ENCODE results near the gene ERBB2.
"Not testable (repeated sequence)": the region's sequence is repeated elsewhere in the genome, so short reads cannot be mapped to it uniquely, and the experiment has no call there.

ERBB2 gene

GRCh38 chr17:39716879-39717536 is 17.1 kb downstream of the ERBB2 start:
- no peak for DNase-seq (ENCODE audit: low spot score)

GRCh38 chr17:39717660-39718059 is 17.8 kb downstream of the ERBB2 start:
- TF ChIP-seq CTCF (IDR thresholded peaks at IDR 0.05; ENCODE audit: extremely low read depth, missing control alignments) = no peak
- no peak for DNase-seq (ENCODE audit: low spot score)

More at GRCh38 chr17:39716879-39717536, 17.1 kb downstream of the ERBB2 start:
- TF ChIP-seq CTCF (IDR thresholded peaks at IDR 0.05; ENCODE audit: extremely low read depth, missing control alignments) = no peak

DNA sequence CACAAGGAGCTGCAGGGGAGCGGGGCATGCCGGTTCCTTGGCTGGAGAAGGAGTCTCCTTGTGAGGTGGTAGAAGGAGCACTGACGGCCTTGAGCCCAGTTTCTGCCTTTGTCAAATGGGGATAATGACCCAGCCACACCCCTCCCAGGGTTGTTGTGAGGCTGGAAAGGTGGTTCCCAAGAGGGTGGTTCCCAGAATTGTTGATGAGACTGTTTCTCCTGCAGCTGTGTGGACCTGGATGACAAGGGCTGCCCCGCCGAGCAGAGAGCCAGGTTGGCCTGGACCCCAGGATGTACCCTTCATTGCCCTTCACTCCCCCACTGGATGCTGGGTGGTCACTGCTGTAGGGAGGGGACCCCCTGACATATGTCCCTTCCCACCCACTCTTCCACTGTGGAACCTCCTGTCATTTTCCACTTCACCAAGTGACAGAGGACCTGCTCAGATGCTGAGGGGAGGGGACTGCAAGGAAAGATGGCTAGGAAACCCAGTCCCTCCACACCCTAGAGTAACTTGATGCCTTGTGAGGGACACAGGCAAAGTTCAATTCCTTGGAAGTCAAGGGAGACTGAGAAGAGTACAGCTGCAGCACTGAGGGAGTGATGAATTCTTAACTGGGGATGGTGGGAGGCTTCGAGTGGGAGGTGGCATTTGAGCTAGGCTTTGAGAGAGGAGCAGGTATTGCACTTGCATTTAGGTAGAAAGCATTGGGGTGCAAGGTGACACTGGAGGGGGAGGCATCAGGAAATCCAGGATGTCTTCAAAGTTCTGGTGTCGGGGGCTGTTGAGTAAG is 19.9 kb downstream of the ERBB2 start:
- no peak for TF ChIP-seq CTCF (IDR thresholded peaks at IDR 0.05; ENCODE audit: extremely low read depth, missing control alignments)
- no peak for DNase-seq (ENCODE audit: low spot score)

DNA sequence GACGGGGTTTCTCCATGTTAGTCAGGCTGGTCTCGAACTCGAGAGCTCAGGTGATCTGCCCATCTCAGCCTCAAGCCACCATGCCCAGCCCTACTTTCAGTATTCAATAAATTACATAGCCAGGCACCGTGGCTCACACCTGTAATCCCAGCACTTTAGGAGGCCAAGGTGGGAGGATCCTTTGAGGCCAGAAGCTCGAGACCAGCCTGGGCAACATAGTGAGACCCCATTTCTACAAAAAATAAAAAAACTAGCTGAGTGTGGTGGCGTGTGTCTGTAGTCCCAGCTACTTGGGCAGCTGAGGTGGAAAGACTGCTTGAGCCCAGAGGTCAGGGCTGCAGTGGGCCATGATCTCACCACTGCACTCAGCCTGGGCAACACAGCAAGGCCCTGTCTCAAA is 22.2 kb downstream of the ERBB2 start:
- no peak for TF ChIP-seq CTCF (IDR thresholded peaks at IDR 0.05; ENCODE audit: extremely low read depth, missing control alignments)
- DNase-seq (ENCODE audit: low spot score) = no peak

GRCh38 chr17:39722965-39723848 is 23.3 kb downstream of the ERBB2 start:
- DNase-seq (ENCODE audit: low spot score) = no peak
- no peak for TF ChIP-seq CTCF (IDR thresholded peaks at IDR 0.05; ENCODE audit: extremely low read depth, missing control alignments)

DNA sequence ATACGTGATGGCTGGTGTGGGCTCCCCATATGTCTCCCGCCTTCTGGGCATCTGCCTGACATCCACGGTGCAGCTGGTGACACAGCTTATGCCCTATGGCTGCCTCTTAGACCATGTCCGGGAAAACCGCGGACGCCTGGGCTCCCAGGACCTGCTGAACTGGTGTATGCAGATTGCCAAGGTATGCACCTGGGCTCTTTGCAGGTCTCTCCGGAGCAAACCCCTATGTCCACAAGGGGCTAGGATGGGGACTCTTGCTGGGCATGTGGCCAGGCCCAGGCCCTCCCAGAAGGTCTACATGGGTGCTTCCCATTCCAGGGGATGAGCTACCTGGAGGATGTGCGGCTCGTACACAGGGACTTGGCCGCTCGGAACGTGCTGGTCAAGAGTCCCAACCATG is 24.9 kb downstream of the ERBB2 start:
- no peak for DNase-seq (ENCODE audit: low spot score)
- TF ChIP-seq CTCF (IDR thresholded peaks at IDR 0.05; ENCODE audit: extremely low read depth, missing control alignments) = no peak

DNA sequence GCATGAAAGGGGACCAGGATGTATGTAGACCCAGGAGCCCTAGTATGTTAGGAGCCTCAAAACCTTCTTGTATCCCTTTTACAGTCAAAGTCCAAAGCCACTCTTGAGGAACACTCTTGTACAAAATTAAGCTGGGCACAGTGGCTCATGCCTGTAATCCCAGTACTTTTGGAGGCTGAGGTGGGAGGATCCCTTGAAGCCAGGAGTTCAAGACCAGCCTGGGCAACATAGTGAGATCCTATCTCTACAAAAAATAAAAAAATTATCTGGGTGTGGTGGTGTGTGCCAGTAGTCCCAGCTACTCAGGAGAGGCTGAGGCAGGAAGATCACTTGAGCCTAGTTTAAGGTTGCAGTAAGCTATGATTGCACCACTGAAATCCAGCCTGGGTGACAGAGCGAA is 26.1 kb downstream of the ERBB2 start:
- DNase-seq (ENCODE audit: low spot score) = not testable (repeated sequence)
